ENCODE results near the gene HCFC1.
"Not testable (repeated sequence)": the region's sequence is repeated elsewhere in the genome, so short reads cannot be mapped to it uniquely, and the experiment has no call there.

Gene HCFC1

DNA sequence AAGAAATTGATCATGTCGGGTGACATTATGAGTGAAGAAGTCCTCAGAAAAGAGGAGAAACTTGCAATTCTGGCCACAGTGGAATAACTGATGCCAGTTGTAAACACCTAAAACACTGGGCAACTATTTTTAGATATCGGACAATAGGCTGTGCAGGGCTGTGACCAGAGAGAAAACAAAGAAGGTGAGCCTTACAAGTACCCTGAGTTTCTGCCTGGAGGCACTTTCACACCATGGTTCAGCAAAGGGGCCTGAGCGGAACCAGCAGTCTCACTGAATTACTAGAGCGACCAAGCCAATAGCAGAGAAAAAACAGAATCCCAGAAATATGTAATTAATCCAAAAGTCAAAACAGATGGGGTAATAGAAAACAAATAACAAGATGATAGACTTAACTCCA lies 36.9 kb upstream of the HCFC1 start:
- ATAC-seq: no peak

DNA sequence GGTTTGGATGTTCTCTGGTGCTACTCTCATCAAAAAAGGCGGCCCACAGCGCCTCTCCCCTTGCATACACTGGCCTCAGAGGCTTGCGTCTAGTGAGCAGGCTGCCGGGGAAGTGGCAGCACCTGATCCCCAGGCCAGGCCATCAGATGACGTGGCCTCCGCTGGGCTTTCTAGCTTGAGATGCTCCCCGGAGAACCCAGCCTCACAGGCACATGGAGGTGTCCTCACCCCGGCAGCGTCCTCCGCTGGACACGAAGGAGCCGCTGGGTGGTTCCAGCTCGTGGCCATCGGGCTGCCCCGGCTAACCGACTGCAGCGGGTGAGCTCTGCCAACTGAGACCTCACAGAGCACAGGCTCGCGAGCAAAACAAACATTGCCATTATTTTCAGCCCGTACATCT lies 35.3 kb upstream of the HCFC1 start:
- no peak for DNase-seq
- no peak for ATAC-seq

More for the DNA sequence above, 36.9 kb upstream of the HCFC1 start:
- DNase-seq: no peak

DNA sequence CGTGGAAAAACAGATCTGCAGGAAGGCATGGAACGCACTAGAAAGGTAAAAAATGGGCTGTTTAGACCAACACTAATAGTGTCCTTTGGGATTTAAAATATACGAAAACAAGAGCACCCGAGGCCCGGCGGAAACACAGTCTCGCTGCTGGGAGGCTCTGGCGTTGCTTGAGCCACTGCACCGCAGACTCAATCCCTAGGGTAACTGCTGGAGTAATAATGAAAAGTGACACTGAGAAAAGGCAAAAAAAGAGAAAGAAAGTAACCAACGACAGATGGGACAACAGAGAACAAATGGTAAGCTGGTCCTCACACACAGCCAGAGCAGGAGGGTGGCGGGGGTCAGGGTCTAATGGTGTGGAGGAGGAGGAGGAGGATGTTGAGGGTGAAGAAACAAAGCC lies 32.7 kb upstream of the HCFC1 start:
- ATAC-seq: no peak
- DNase-seq: no peak

DNA sequence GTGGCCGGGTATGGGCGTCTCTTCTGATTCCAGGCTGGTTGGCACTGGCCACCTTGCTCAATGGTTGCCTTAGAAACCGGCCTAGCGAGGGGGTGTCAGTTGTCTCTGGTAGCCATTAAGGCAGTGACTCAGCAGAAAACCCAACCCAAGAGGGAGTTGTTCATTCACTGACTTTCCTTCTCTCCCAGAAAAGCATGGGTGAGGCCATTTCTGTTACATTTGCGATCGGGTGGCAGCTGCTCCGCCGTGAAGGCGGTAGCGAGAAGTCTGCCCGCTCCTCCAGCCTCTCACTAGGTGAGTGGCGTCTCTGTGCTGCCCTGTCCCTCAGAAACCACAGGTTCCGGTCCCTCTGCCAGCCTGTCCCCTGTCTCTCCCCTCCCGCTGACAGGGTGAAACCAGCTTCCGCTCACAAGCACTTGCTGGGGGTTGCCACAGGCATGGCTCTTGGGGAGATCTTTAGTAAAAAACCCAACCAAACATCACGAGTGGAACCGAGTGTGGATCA lies 30.6 kb upstream of the HCFC1 start:
- peak; percentile 58 for DNase-seq
- peak; percentile 94 for ATAC-seq

DNA sequence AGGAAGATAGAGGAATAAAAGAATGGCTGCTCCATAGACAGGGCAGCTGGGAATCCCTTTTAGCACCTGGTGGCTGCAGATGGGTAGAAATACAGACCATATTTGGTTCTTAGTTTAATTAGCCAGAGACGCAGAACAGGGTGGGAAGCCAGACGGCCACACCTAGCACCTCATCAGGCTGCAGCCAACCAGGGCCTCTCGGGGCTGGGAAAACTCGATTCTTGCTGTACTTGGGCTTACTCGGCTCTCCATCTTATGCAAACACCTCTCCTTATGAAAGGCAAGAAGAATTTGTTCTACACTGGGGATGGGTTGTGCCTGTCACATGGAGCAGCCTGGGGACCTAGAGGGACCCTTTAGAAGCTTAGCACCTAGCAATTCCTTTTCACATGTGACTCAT lies 28.4 kb upstream of the HCFC1 start:
- DNase-seq (no peak), ATAC-seq (no peak)

DNA sequence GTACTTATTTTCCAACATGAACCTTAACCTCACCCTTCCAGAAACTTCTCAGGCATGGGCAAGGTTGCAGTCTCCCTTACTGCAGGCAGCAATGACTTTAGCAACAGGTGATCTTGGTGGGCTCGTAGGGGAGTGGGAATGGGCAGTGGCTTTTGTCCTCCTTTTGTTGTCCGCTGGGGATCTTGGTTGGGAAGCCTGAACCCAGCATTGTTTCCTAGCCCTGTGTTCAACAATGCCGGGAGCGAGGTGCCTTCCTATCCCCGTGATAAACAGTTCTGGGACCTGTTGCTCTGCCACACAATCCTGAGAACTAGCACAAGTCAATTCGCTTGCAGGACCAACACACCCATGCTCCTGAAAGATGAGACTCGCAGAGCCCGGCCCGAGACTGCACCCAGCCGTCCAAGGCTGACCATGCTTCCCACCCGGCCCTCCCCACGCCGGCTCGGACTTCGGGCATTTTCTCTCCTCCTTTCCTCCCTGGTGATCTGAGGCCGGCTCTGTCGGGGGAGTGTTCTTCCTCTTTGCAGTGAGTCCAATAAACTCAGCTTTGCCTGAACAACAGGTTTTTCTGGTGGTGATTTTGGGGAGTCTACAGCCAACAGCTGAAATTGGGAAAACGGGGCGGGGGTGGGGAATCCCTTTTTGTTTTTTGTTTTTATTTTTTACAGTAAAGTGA lies 27.9 kb upstream of the HCFC1 start:
- DNase-seq (no peak), ATAC-seq (no peak)

DNA sequence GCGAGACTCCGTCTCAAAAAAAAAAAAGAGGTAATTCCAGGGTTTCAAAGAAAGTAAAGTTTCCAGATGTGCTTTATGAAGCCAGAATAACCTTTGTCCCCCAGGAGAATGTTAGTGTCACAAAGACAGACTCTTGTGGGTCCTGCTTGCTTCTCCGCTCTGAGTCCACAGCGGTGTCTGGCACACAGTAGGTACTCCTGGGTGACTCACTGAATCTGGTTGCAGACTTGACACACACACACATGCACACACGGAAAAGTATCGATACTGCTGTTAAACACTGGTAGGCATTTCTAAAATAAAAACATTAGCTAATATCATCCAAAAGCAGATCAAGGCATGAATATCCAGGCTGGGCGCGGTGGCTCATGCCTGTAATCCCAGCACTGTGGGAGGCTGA lies 23.9 kb upstream of the HCFC1 start:
- DNase-seq (no peak), ATAC-seq (no peak)

DNA sequence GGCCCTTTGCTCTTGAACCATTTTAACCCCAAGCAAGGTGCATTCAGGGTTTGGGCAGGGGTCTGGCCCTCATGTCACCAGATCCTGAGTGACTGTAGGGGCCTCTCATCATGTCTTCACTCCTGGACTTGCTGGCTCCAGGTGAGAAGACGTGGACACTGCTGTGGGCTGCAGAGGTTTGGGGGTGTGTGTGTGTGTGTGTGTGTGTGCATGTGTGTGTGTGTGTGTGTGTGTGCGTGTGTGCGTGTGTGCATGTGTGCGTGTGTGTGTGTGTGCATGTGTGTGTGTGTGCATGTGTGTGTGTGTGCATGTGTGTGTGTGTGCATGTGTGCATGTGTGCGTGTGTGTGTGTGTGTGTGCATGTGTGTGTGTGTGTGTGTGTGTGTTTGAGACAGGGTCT lies 22.8 kb upstream of the HCFC1 start:
- not testable (repeated sequence) for ATAC-seq

DNA sequence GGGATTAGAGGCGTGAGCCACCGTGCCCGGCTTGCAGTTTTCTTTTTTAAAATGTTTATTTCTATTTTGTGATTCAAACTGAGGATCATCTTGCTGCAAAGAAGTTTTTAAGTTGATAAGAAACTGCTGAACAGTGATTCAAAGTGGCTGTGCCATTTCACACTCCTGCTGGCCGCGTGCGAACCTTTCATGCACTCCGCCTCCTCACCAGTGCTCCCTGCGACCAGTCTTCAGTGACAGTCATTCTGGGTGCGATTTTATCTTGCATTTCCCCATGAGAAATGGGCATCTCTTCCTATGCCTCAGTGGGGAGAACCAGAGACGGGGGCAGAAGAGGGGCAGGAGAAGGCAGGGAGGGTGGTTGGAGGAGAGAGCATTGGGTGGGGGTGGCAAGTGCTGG lies 22.4 kb upstream of the HCFC1 start:
- no peak for DNase-seq
- no peak for ATAC-seq

More for the DNA sequence above, 22.8 kb upstream of the HCFC1 start:
- not testable (repeated sequence) for DNase-seq

DNA sequence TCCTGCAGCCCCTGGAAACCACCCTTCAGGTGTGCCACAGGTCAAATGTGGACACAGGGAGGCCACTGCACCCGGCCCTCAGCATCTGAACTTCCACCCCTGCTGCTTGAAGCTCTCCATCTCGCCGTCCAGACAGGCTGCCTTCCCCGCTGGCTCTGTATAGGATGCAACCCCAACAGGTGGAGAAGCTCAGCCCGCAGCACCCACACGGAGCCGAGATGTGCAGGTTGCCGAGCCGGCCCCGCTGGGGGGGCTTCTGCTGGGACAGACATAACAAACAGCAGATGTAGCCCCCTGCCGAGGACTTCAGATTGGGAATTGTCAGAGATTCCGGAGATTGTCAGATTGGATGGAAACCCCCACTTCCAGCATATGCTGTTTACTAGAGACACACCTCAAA lies 21.5 kb upstream of the HCFC1 start:
- no peak for DNase-seq
- no peak for ATAC-seq

DNA sequence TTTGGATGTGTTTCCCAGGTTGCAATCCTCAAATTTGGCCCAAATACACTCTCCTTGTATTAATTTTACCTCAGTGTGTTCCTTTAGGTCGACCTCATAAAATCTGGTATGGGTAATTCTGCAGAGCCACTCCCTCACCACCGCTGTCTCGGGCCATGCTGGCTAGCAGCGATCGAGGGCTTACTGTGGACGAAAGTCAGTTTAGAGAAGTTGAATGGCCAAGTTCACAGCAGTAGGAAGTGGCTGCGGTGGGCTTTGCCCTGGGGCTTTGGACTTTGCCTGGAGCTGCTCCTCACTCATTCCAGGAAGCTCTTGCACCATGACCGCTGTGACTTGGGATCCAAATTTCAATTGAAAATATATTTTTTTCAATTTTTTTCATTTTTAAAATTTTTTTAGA lies 20.6 kb upstream of the HCFC1 start:
- DNase-seq (no peak), ATAC-seq (no peak)

DNA sequence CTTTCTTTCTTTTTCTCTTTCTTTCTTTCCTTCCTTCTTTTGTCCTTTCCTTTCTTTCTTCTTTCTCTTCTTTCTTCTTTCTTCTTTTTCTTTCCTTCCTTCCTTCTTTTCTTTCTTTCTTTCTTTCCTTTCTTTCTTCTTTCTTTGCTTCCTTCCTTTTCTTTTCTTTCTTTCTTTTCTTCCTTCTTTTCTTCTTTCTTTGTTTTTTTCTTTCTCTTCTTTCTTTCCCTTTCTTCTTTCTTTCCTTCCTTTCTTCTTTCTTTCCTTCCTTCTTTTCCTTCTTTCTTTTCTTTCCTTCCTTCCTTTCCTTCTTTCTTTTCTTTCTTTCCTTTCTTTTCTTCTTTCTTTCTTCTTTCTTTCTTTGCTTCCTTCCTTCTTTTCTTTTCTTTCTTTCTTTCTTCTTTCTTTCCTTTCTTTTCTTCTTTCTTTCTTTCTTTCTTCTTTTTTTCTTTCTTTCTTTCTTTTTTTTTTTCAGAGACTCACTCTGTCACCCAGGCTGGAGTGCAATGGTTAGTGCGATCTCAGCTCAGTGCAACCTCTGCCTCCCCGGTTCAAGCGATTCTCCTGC lies 19.5 kb upstream of the HCFC1 start:
- DNase-seq: no peak
- ATAC-seq: no peak

DNA sequence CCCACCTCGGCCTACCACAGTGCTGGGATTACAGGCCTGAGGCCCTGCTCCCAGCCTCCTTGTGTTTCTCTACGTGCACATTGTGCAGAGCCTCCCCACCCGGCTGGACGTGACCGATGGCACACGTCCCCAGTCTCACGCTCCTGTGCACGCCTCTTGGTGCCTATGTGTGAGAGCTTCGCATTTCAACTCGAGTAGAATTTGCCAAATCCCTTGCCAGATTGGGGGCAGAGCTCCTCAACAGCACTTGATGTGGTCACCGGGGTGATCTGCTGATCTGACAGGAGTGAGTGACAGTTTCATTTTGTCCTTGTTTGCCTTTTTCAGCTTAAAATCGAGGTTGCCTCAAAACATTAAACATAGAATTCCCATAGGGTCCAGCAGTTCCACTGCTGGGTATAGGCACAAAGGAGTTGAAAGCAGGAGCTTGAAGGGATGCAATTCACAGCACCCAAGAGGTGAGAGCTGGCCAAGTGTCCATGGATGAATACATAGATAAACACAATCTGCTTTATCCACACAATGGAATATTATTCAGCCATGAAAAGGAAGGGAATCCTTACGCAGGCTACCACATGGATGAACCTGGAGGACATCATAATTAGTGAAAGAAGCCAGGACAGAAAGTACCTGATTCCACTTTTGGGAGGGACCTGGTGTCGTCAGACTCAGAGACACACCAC lies 18.5 kb upstream of the HCFC1 start:
- ATAC-seq: peak; percentile 30

DNA sequence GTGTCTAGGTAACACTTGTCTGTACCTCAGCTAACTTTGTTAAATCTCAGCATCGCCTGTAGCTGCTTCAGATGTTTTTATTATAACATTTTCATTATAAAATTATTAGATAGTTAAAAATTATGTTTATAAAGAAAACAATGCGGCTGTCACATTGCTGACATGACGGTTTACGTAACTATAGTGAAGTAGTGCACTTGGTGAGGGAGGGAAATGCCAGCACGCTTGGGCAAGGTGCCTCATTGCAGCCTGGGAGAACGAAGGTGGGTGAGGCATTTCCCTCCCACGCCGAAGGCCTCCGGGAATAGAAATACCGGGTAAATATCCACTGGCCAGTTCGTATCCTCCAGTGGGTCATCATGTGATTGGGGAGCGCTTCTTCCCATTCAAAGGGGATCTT lies 16.9 kb upstream of the HCFC1 start:
- DNase-seq (no peak), ATAC-seq (no peak)

More for the DNA sequence above, 18.5 kb upstream of the HCFC1 start:
- peak; percentile 42 for DNase-seq

DNA sequence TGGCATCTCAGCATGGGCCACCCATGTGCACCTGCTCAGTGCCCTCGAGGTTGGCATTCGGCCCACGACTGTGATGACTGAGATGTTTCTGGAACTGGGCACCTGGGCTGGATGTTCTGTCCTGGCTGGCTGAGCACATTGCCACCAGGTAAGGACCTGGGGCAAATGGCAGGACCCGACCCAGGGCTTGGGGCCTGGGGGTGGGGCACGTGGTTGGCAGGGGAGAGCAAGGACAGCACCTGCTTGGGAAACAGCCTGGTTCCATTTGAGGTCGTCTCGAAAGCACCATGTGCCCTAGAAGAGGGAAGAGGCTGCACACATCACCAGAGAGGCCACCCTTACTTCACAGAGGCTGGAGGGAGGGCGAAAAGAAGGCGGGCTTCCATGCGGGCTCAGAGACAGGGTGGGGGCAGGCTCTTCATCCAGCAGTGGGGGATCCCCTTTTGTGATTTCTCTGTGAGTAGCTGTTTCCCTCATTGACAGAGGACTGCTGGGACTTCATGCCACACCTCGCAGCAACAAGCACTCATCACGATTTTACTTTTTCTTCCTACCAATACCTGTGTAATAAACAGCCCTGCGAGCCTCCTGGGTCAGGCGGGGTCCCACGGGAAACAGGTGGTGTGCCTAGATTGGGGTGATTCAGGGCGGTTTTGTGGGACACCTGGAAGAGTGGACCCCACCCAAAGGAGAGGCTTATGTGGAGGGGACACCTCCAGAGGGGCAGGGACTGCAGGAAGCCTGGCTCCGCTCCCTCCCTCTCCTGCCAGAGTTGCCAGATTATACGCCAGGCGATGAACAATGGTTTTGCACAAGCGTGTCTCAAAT lies 12.9 kb upstream of the HCFC1 start:
- ATAC-seq (peak; percentile 68), DNase-seq (peak; percentile 61)

DNA sequence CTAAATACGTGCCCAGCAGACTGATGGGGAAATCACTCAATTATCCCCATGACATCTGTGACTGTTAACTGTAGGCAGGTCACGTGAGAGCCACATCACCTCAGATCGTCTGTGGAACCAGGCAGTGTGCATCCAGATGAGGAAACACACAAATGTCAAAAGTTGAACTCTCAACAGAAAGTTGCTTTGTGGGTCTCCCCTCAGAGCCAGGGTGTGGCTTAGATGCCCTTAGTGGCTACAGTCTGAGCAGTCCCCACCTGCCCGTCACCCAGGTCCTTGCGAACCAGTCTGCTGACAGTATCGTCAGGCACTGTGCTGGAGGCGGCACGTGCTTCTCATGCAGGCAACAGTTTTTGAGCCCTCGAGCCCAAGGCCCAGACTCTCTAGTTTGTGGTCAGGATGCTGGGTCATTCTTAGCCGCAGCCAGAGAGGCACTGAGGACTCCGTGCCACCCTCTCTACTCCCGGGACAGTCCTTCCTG lies 11.7 kb upstream of the HCFC1 start:
- peak; percentile 26 for ATAC-seq
- DNase-seq: peak; percentile 41

DNA sequence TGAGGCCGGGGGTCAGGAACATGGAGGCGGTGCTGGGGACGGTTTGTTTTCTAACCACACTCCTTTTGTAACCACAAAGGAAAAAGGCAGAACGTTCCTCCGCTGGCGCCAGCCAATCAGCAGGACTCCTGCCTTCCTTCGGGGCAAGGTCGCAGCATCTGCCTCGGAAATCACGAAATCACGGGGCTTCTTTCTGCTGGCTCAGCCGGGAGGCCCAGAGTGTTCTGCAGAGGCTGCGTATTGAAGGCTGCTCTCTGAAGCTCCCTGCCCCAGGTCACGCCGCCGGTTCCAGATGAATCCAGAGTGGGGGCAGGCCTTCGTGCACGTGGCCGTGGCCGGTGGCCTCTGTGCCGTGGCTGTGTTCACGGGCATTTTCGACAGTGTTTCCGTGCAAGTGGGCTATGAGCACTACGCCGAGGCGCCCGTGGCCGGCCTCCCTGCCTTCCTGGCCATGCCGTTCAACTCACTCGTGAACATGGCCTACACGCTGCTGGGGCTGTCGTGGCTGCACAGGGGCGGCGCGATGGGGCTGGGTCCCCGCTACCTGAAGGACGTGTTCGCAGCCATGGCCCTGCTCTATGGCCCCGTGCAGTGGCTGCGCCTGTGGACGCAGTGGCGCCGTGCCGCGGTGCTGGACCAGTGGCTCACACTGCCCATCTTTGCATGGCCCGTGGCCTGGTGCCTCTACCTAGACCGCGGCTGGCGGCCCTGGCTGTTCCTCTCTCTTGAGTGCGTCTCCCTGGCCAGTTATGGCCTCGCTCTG lies 10.3 kb upstream of the HCFC1 start:
- peak; percentile 67 for DNase-seq
- ATAC-seq: peak; percentile 26

DNA sequence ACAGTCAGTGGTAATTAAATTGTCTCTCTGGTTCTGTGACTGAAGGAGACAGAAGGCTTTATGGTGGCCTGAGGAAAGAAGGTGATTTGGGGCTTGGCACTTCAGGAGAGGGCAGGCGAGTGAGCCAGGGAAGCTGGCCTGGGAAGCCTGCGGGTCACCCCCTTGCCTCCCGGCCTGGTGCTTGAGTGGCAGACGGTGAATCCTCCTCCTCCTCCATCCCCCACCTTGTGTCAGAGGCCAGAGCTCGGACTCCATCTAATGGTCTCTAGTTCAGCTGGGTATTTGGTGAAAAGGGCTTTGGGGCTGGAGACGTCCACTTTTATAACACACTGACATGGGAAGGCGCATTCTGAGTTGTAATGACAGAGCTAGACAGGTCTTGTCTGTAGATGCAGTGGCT lies 9.6 kb upstream of the HCFC1 start:
- no peak for ATAC-seq
- DNase-seq: peak; percentile 17

DNA sequence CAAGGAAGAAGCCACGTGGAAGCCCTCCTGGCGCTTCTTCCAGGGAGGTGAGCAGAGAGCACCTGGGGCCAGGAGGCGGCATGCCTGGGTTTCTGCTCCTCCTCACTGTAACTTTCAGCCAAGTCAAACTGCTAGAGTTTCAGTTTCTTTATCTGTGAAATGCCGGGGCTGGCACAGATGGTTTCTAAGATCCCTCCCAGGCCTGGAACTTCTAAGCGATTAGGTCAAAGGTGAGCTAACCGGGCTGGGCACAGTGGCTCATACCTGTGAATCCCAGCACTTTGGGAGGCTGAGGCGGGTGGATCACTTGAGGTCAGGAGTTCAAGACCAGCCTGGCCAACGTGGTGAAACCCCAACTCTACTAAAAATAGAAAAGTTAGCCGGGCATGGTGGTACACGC lies 8.8 kb upstream of the HCFC1 start:
- ATAC-seq (peak; percentile 22), DNase-seq (peak; percentile 22)

DNA sequence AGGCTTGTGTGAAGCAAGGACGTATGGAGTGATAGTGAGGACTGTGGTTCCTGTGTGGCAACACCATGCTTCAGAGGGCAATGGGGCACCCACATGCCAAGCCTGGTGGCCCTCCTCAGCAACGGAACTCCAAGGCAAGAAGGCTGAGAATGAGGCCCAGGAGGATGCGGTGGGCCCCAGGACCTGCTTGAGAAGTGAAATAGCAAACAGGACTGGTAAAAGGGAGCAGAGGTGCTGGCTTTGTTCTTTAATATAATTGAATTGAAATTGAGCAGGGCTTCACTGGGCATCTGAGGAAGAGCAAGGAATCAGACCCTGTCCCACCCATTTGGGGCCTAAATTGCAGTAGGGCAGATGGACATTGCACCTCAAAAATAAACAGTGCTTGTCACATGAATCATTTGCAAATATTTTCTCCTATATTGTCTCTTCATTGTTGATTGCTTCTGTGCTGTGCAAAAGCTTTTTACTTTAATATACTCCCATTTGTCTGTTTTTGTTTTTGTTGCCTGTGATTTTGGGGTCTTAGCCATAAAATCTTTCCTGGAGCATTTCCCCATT lies 3.2 kb upstream of the HCFC1 start:
- DNase-seq (no peak), ATAC-seq (no peak)

DNA sequence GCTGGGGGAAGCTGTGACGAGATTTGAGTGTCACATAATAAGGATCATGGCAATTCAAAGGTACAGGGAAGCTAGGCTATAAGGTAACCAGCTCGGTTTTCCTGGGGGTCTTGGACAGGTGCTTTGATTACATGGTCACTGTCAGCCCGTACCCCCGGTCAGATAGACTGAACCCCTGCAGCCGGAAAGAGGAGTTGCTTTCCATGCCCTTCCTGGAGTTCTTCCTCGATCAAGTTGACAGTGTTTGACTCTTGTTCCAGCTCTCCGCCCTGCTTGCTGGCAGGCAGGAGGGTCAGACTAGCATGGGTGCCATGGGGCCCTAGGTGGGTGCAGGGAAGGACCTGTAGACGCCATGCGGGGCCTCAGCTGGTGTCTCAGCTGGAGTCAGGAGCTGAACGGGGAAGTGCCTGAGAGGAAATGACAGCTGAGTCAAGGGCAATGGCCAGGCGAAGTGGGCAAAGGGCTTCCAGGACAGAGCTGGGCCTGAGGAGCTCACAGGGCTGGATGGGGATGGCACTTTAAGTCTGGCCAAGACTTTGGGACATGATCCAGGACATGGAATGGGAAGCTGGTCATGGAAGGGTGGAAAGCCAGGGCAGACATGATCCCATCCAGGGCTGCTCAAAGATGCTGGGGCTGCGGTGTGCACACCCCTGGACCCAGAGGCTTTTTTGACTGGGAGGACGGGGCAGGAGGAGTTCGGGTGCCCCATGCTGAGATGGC lies 2.5 kb upstream of the HCFC1 start:
- ATAC-seq (no peak), DNase-seq (peak; percentile 17)

All from stimulated activated naive CD8-positive, alpha-beta T cell treated with anti-CD3 and anti-CD28 coated beads, Interleukin-15, Interleukin-2, amounts not matched to agents 100 U/mL and 50 U/mL, for 24 hours (primary cell).